HepG2 (cell line): Measurements from ENCODE around the gene PDZD2. TPM values are rescaled to one million over a fixed set of nuclear protein-coding genes. Genes with fewer than 3 reads are reported as not detected.

Source experiments
- ATAC-seq: fragments of 200-7000 bp; cut with Tn5 transposase; 3 replicates; pipeline ENCODE4 v1.9.1; 2020; ENCODE audit warnings: mild to moderate bottlenecking, moderate library complexity
- BruUV-seq: library from RNA; stranded (reverse); fragments of 400-500 nt; replicated peaks from 2 replicates; lab custom pipeline; 2021; lab: Mats Ljungman, UMichigan
- CTCF ChIA-PET: fragments of 300-600 bp; formaldehyde crosslinking; extraction: SDS; loops from one replicate; lab custom pipeline; 2021; ENCODE audit warnings: low total read pairs, inconsistent platforms, low intra/inter-chr PET ratio; lab: Yijun Ruan, JAX
- POLR2A ChIA-PET: fragments of 350-600 bp; sonication (Branson Sonifier 250); formaldehyde crosslinking; loops from one replicate; lab custom pipeline; 2020; ENCODE audit warnings: antibody characterized with exemption, inconsistent platforms; lab: Yijun Ruan, JAX
- DNase-seq: peaks from one replicate; pipeline ENCODE4 v3.0.0-alpha.2; 2015; ENCODE audit warnings: low spot score
- FAIRE-seq: peaks from 3 replicates; lab custom pipeline; 2011; peaks lifted over from hg19 to GRCh38; lab: Jason Lieb, UNC
- H2AFZ ChIP-seq: one replicate; pipeline ENCODE4 v1.6.1; 2011; ENCODE audit warnings: low read length, inconsistent platforms
- H3K27ac ChIP-seq: fragments of 300-600 bp; 3 replicates; pipeline ENCODE4 v1.8.0; 2011; ENCODE audit warnings: mixed run types, mild to moderate bottlenecking, mixed read lengths, low read length, inconsistent platforms; ENCODE audit not compliant: insufficient read depth; ENCODE audit errors: extremely low read length
- H3K27me3 ChIP-seq, 2 experiments: fragments of 200-600 bp in 1 of 2; 2 replicates in 1 of 2; 3 replicates in 1 of 2; pipeline versions ENCODE4 v1.6.0 to v1.8.0; 2011; ENCODE audit warnings: low read length in 2 of 2, mild to moderate bottlenecking in 2 of 2, moderate library complexity in 2 of 2, inconsistent platforms in 1 of 2; ENCODE audit not compliant: insufficient read depth in 2 of 2, control insufficient read depth in 1 of 2
- H3K36me3 ChIP-seq, 2 experiments: fragments of 200-600 bp in 1 of 2; replicated peaks in 1 of 2; 2 replicates in 1 of 2; 3 replicates in 1 of 2; pipeline versions ENCODE4 v1.5.1 to v1.8.0; 2011; ENCODE audit warnings: low read length in 2 of 2, inconsistent platforms in 1 of 2; ENCODE audit not compliant: insufficient read depth in 2 of 2, control insufficient read depth in 1 of 2
- H3K4me1 ChIP-seq: 2 replicates; pipeline ENCODE4 v1.5.1; 2012; ENCODE audit warnings: low read length, inconsistent platforms; ENCODE audit not compliant: insufficient read depth
- H3K4me2 ChIP-seq: 2 replicates; pipeline ENCODE4 v1.6.0; 2011; ENCODE audit warnings: low read depth, low read length, inconsistent platforms
- H3K4me3 ChIP-seq, 3 experiments: fragments of 200-600 bp in 1 of 3; sonication (generic), shearing (Covaris generic) in 1 of 3; replicated peaks in 1 of 3; 2 replicates each; pipeline ENCODE4 v1.5.1; 2011 to 2016; ENCODE audit warnings: low read length in 3 of 3, inconsistent platforms in 2 of 3, low read depth in 2 of 3, mild to moderate bottlenecking in 2 of 3, control low read depth in 1 of 3, mixed read lengths in 1 of 3; ENCODE audit not compliant: insufficient read depth in 1 of 3
- H3K79me2 ChIP-seq: one replicate; pipeline ENCODE4 v1.6.1; 2011; ENCODE audit warnings: low read length, inconsistent platforms; ENCODE audit not compliant: insufficient read depth
- H3K9ac ChIP-seq: 2 replicates; pipeline ENCODE4 v1.6.0; 2011; ENCODE audit warnings: mild to moderate bottlenecking, low read depth, low read length, inconsistent platforms; ENCODE audit not compliant: insufficient read depth
- H3K9me3 ChIP-seq: 2 replicates; pipeline ENCODE4 v1.5.1; 2012; ENCODE audit warnings: mild to moderate bottlenecking, low read length
- H4K20me1 ChIP-seq: 2 replicates; pipeline ENCODE4 v1.6.0; 2011; ENCODE audit warnings: inconsistent platforms, mild to moderate bottlenecking, low read length, moderate library complexity; ENCODE audit not compliant: insufficient read depth
- EHMT2 ChIP-seq: fragments of 200-600 bp; sonication (generic); IDR thresholded peaks from 2 replicates; pipeline ENCODE4 v1.7.0; 2017; ENCODE audit warnings: antibody characterized with exemption, low read depth, low read length, borderline replicate concordance
- HMG20A ChIP-seq: IDR thresholded peaks from 2 replicates; pipeline ENCODE4 v1.6.1; 2016; ENCODE audit warnings: borderline replicate concordance
- KLF11 ChIP-seq: IDR thresholded peaks from 2 replicates; pipeline ENCODE4 v1.6.1; 2016; ENCODE audit warnings: missing compliant biosample characterization
- MBD4 ChIP-seq: IDR thresholded peaks from 2 replicates; pipeline ENCODE4 v1.6.1; 2012; ENCODE audit warnings: low read length, inconsistent platforms, borderline replicate concordance
- NCOA1 ChIP-seq: sonication (generic); formaldehyde crosslinking; IDR thresholded peaks from 2 replicates; pipeline ENCODE4 v1.9.0; 2021; ENCODE audit warnings: missing genetic modification reagents
- PPARG ChIP-seq: conservative IDR thresholded peaks from 2 replicates; pipeline ENCODE4 v1.6.1; 2016; ENCODE audit warnings: missing biosample characterization, missing genetic modification reagents
- RORA ChIP-seq: sonication (generic); formaldehyde crosslinking; IDR thresholded peaks from 2 replicates; pipeline ENCODE4 v1.5.0; 2020; ENCODE audit warnings: mild to moderate bottlenecking, missing genetic modification reagents, moderate library complexity
- TP53 ChIP-seq: sonication (generic); formaldehyde crosslinking; conservative IDR thresholded peaks from 2 replicates; pipeline ENCODE4 v1.4.0; 2020; ENCODE audit warnings: missing genetic modification reagents
- ZNF451 ChIP-seq: sonication (generic); formaldehyde crosslinking; IDR thresholded peaks from 2 replicates; pipeline ENCODE4 v1.5.0; 2020; ENCODE audit warnings: mild to moderate bottlenecking, missing genetic modification reagents
- ZNF552 ChIP-seq: sonication (generic); formaldehyde crosslinking; IDR thresholded peaks from 2 replicates; pipeline ENCODE4 v1.9.0; 2022; ENCODE audit warnings: missing genetic modification reagents, mild to moderate bottlenecking, borderline replicate concordance
- ZNF747 ChIP-seq: sonication (generic); formaldehyde crosslinking; IDR thresholded peaks from 2 replicates; pipeline ENCODE4 v1.8.1; 2023; ENCODE audit warnings: missing genetic modification reagents, mild to moderate bottlenecking, borderline replicate concordance
- ZNF761 ChIP-seq: sonication (generic); formaldehyde crosslinking; conservative IDR thresholded peaks from 2 replicates; pipeline ENCODE4 v1.4.0; 2020; ENCODE audit warnings: mild to moderate bottlenecking, missing genetic modification reagents
- ZNF777 ChIP-seq: sonication (generic); formaldehyde crosslinking; IDR thresholded peaks from 2 replicates; pipeline ENCODE4 v1.4.0; 2020; ENCODE audit warnings: missing genetic modification reagents
- WGBS: methylation state at CpG from one replicate; pipeline ENCODE4 v1.1.6; 2017; ENCODE audit warnings: low lambda C conversion rate; 5-methylcytosine and 5-hydroxymethylcytosine counted together
- in situ Hi-C: cut with HindIII; loops from 2 replicates; pipeline ENCODE4 v1.10.0; 2017; ENCODE audit warnings: low pct_unique_long_range_greater_than_20kb; ENCODE audit not compliant: extremely low pct_ligation_motif_present
- intact Hi-C: fragments of 100-400 bp; cut with micrococcal nuclease; formaldehyde crosslinking; loops from one replicate; pipeline ENCODE4 v1.10.0; 2022; ENCODE audit not compliant: unreplicated experiment
- polyA plus RNA-seq, 8 experiments: library from polyadenylated mRNA; depleted of rRNA in 3 of 8; stranded (reverse) in 7 of 8; unstranded in 1 of 8; fragments of >200 nt; fragmentation: Illumina TruSeq in 4 of 8; extraction: Trizol in 4 of 8; gene quantifications; 2 replicates each; pipeline versions ENCODE4 v1.2.1 to v1.2.3, GENCODE V29; 2011 to 2016; ENCODE audit warnings: low read depth in 4 of 8, missing spikeins in 1 of 8, mixed read lengths in 1 of 8; ENCODE audit not compliant: insufficient read depth in 1 of 8
- total RNA-seq, 5 experiments: library from RNA; depleted of rRNA; stranded (reverse); fragments of >200 nt; fragmentation: Illumina TruSeq; extraction: Trizol; gene quantifications; 2 replicates each; pipeline ENCODE4 v1.2.3, GENCODE V29; 2016; ENCODE audit warnings: low read depth in 1 of 5
- TF ChIP-seq, protein P1 (sequence below): sonication (generic); formaldehyde crosslinking; IDR thresholded peaks from 2 replicates; pipeline ENCODE4 v1.5.0; 2020; ENCODE audit warnings: missing genetic modification reagents, mild to moderate bottlenecking, borderline replicate concordance

PDZD2 gene
- total and polyA plus RNA-seq, 2 of the 13 experiments (the other 11 are each of a cell fraction or from before 2014, with no cell fraction given): 0.04 TPM; not detected in 1

DNA sequence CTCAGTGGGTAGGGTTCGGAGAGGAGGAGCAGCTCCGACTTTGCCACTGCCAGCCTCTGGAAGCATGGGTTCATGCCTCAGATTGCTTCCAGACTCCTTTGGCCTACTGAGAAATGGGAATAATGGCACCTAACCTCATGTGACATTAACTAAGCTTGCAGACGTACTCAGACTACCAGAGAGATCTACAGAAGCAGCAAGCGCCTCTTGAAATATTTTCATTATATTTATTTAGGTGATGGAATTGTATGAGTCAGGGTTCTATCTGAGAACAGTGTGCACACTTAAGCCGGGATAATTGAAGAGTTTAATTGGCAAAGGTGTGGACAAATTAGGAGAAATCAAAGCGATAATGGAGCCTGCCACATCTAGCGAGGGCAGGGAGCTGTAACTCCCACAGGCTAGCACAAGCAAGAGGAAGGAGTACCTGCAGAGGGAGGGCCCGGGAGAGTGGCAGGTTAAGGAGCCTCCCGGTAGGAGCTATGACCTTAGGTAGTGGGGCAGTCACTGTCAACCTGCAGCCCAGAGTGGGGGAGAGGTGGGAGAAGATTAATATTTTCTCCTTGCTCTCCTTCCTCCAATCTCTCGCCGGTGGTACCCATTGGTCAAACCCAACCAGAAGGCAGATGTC is 12.2 kb upstream of the PDZD2 start:
- ChIA-PET POLR2A (no interaction called here), CTCF (no interaction called here)
- H3K9me3 ChIP-seq: no peaks in the 10 kb centered on the region
- WGBS: 21% methylated on average over 10 of the region's 11 CpGs
- ATAC-seq (no peak), DNase-seq (no peak), FAIRE-seq (no peak)
- no peaks in the 10 kb centered on the region for H3K36me3 ChIP-seq
- H3K4me3 ChIP-seq: no peak overlapping the region
- H2AFZ ChIP-seq: no peak overlapping the region
- intact Hi-C loops (no loop called here), in situ Hi-C loops (no loop called here)
- no peaks in the 10 kb centered on the region for H4K20me1 ChIP-seq
- TF ChIP-seq RORA (CRISPR knock-in tag): no peak
- TF ChIP-seq ZNF451: no peak
- no peak for TF ChIP-seq MBD4
- TF ChIP-seq KLF11 (CRISPR knock-in tag): no peak
- no peak for TF ChIP-seq TP53 (CRISPR knock-in tag)
- TF ChIP-seq PPARG (CRISPR knock-in tag): no peak
- TF ChIP-seq HMG20A (CRISPR knock-in tag): no peak
- TF ChIP-seq NCOA1 (CRISPR knock-in tag): no peak
- no peak for TF ChIP-seq ZNF747
- no peak for TF ChIP-seq ZNF761 (CRISPR knock-in tag)
- TF ChIP-seq, protein P1, sequence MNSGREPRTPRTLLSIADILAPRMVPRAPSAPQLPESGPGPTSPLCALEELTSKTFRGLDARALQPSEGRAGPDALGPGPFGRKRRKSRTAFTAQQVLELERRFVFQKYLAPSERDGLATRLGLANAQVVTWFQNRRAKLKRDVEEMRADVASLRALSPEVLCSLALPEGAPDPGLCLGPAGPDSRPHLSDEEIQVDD (CRISPR knock-in tag): no peak
- TF ChIP-seq ZNF552 (CRISPR knock-in tag): no peak
- TF ChIP-seq EHMT2: no peak
- TF ChIP-seq ZNF777: no peak
- no peaks in the 10 kb centered on the region; a peak in 1 of 5 replicates for H3K27me3 ChIP-seq
- no TSS peak for BruUV-seq
- H3K79me2 ChIP-seq: no peaks in the 10 kb centered on the region
- H3K9ac ChIP-seq: no peak overlapping the region
- H3K4me1 ChIP-seq: no peaks in the 10 kb centered on the region
- H3K27ac ChIP-seq: no peak overlapping the region
- no peak overlapping the region for H3K4me2 ChIP-seq
